AG04450 (cell line): ENCODE results near the gene MFSD11. TPM values are rescaled to one million over a fixed set of nuclear protein-coding genes. Genes with fewer than 3 reads are reported as not detected.

ENCODE experiments used
- CTCF ChIA-PET: fragments of 300-600, 350-600 bp; formaldehyde crosslinking; extraction: SDS; loops from one replicate; lab custom pipeline; 2022; ENCODE audit warnings: antibody characterized with exemption, inconsistent platforms; lab: Charles Lee
- POLR2A ChIA-PET: fragments of 350-600 bp; formaldehyde crosslinking; extraction: SDS; loops from one replicate; lab custom pipeline; 2021; ENCODE audit warnings: antibody characterized with exemption, inconsistent platforms; lab: Yijun Ruan, JAX
- DNase-seq: peaks from one replicate; pipeline ENCODE4 v3.0.0-alpha.2; 2011; ENCODE audit warnings: low read depth, low spot score
- H3K27ac ChIP-seq: one replicate; pipeline ENCODE4 v1.5.1; 2012; ENCODE audit warnings: low read depth, low read length, control low read depth
- H3K27me3 ChIP-seq: one replicate; pipeline ENCODE4 v1.6.0; 2012; ENCODE audit warnings: low read length; ENCODE audit not compliant: control insufficient read depth, insufficient read depth
- H3K4me3 ChIP-seq: 2 replicates; pipeline ENCODE4 v1.5.1; 2011; ENCODE audit warnings: mild to moderate bottlenecking, low read depth, low read length, control low read depth
- H3K9me3 ChIP-seq: 2 replicates; pipeline ENCODE4 v1.5.1; 2012; ENCODE audit warnings: low read length; ENCODE audit not compliant: control insufficient read depth, insufficient read depth
- polyA plus RNA-seq: library from polyadenylated mRNA; depleted of rRNA; stranded (reverse); fragments of >200 nt; gene quantifications from 2 replicates; pipeline ENCODE4 v1.2.3, GENCODE V29; 2011
- TF ChIP-seq, protein P1 (sequence below): IDR thresholded peaks from 2 replicates; pipeline ENCODE4 v1.5.1; 2011; ENCODE audit warnings: low read depth, low read length, control low read depth, inconsistent platforms

MFSD11 gene
- polyA plus RNA-seq, 1 experiment = 21.1 TPM

DNA sequence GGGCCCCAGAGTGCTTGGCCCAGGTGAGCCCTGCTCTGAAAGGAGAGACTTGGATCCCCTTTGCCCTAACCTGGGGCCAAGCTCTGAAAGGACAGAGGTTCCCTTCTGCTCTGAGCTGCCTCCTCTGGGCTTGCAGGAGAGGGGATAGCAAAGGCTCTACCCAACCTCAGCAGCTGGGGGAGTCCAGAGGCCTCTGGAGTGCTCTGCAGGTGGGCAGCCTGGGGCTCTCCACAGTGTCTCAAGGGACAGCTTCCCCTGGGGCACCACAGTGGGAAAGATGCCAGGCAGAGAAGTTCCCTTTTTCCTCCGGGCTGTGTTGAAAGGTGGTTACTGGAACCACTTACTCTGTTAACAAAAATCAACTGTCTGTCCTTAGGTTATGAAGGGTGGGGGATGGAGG, 82.1 kb downstream of the MFSD11 start:
- ChIA-PET POLR2A (no interaction called here), CTCF (no interaction called here)
- Histone ChIP-seq H3K4me3 (no peak overlapping the region), H3K27ac (no peak overlapping the region), H3K27me3 (no peaks in the 10 kb centered on the region), H3K9me3 (no peaks in the 10 kb centered on the region)
- DNase-seq = no peak
- TF ChIP-seq, protein P1, sequence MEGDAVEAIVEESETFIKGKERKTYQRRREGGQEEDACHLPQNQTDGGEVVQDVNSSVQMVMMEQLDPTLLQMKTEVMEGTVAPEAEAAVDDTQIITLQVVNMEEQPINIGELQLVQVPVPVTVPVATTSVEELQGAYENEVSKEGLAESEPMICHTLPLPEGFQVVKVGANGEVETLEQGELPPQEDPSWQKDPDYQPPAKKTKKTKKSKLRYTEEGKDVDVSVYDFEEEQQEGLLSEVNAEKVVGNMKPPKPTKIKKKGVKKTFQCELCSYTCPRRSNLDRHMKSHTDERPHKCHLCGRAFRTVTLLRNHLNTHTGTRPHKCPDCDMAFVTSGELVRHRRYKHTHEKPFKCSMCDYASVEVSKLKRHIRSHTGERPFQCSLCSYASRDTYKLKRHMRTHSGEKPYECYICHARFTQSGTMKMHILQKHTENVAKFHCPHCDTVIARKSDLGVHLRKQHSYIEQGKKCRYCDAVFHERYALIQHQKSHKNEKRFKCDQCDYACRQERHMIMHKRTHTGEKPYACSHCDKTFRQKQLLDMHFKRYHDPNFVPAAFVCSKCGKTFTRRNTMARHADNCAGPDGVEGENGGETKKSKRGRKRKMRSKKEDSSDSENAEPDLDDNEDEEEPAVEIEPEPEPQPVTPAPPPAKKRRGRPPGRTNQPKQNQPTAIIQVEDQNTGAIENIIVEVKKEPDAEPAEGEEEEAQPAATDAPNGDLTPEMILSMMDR = no peak

DNA sequence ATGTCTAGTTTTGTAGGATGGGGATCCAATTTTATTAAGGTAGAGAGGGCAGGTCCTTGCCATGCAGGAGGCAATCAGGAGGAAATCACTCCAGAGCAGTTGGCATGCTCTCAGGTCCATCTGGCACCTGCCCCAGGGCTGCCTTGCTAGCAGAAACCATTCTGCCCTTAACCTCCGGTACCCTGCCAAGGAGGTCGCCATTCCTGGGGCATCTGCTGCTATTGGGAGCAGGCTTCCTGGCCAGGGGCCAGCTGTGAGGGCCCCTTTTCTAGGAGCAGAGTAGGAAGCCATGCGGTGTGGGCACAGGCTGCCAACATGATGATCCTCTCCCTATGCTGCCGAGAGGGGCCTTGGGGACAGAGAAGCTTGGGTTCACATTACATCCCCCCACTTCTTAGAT, 82.6 kb downstream of the MFSD11 start:
- Histone ChIP-seq H3K9me3 (no peaks in the 10 kb centered on the region), H3K4me3 (no peak overlapping the region), H3K27ac (no peak overlapping the region), H3K27me3 (no peaks in the 10 kb centered on the region)
- ChIA-PET CTCF (no interaction called here), POLR2A (no interaction called here)
- no peak for DNase-seq
- TF ChIP-seq, protein P1 = no peak

DNA sequence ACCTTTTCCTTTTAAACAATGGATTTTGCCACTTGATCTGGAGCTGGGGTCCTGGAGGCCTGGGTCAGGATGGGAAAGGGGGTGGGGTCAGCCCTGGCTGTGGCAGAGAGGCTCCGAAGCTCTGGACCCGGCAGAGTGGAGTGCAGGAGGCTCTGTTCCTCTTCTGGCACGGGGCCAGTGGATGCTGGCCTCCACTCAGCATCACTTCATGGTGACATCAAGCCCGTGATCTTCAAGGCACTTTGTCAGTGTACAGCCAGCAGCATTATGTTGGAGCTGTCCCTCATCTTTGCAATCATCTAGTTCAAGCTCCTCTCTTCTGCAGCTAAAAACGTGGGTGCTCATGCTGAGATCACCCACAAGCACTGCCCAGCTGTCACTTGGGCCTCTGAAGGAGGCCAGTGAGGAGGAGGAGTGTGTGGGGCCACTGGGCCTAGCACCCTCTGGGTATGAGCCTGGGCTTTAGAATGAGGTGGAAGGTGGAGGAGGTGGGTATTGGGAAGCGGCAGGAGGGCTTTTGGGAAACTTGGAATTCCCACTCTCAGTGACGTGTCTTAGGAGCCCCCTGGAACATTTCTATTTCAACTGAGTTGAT, 84.4 kb downstream of the MFSD11 start:
- Histone ChIP-seq H3K27ac (no peak overlapping the region), H3K27me3 (no peaks in the 10 kb centered on the region), H3K9me3 (no peaks in the 10 kb centered on the region), H3K4me3 (no peak overlapping the region)
- TF ChIP-seq, protein P1 = no peak
- POLR2A ChIA-PET = no interaction called here
- CTCF ChIA-PET = interaction anchor here (0.7 kb wide), 1 partner anchor 245 kb away, joined by 9 read pairs; no protein-coding TSS in a partner anchor
- DNase-seq = no peak

DNA sequence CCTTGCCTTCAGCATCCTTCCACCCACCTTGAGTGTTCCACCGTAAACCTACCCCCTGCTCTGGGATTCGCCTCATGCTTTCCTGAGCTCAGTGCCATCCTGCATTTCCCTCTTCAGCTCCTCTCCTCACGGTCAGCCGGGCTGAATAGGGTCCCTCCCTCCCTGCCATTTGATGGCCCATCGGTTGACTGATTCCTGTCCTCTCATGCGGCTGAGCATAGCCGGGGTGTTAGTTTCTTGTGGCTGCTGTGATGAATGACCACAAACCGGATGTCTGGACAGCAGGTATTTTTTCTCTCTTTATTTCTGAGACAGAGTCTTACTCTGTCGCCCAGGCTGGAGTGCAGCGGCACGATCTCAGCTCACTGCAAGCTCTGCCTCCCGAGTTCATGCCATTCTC, 86.2 kb downstream of the MFSD11 start:
- Histone ChIP-seq H3K27ac (no peak overlapping the region), H3K27me3 (peaks cover 2% of the 10 kb centered on the region), H3K4me3 (no peak overlapping the region), H3K9me3 (no peaks in the 10 kb centered on the region)
- ChIA-PET POLR2A (no interaction called here), CTCF (interaction anchor here (0.7 kb wide), 1 partner anchor 12 kb away, joined by 3 read pairs; no protein-coding TSS in a partner anchor)
- DNase-seq = no peak
- TF ChIP-seq, protein P1 = no peak

DNA sequence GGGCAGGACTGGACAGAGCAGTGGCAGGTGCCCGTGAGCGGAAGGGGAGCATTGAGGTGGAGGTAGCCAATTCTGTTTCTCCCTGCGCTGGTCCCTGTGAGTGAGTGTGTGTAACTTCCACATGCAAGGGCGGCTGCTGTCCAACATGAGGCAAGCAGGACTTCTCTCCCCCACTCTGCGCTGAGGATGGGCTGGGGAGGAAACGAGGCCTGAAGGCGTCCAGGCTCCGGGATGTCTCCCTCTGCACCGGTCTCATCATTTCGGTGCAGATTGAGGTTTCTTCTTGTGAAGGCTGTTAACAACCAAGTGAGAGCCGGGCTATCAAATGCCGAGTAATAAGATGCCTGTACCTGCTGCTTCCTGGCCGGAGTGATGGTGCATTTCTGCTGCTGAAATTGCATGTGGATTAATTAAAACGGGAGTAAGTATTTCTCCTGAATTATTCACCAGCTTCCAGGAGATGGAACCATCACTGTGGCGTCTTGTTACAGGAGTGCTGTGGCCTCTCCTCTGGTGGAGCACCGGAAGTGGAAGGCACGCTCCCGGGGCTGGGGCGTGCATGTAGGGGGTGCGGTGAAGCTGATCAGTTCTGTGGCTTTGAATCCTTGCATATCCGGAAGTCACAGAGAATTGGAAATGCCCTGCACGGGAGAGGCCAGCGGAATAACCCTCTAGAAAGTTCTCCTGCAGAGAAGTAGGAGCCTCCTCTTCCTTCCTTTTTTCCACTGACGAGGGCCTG, 88.6 kb downstream of the MFSD11 start:
- POLR2A ChIA-PET = no interaction called here
- H3K27ac ChIP-seq = no peak overlapping the region
- CTCF ChIA-PET = no interaction called here
- H3K27me3 ChIP-seq = peaks cover 9% of the 10 kb centered on the region
- no peak overlapping the region for H3K4me3 ChIP-seq
- no peak for DNase-seq
- TF ChIP-seq, protein P1 = no peak
- no peaks in the 10 kb centered on the region for H3K9me3 ChIP-seq
